Naive thymus-derived CD4-positive, alpha-beta T cell (primary cell): ENCODE measurements around the gene ZP2. TPM values are rescaled to one million over a fixed set of nuclear protein-coding genes. Genes with fewer than 3 reads are reported as not detected.

Source experiments
- ATAC-seq: fragments of 150-1000 bp; cut with Tn5 transposase; 2 replicates; pipeline ENCODE4 v1.10.0; 2021; ENCODE audit warnings: mild to moderate bottlenecking, moderate library complexity
- CTCF ChIA-PET: fragments of 350-600 bp; sonication (Branson Sonifier 250); formaldehyde crosslinking; loops from one replicate; lab custom pipeline; 2021; ENCODE audit warnings: antibody characterized with exemption; lab: Charles Lee
- POLR2A ChIA-PET: fragments of 350-600 bp; sonication (Branson Sonifier 250); formaldehyde crosslinking; loops from one replicate; lab custom pipeline; 2021; ENCODE audit warnings: antibody characterized with exemption, inconsistent platforms; lab: Charles Lee
- DNase-seq, 9 donors: peaks; one replicate each; pipeline versions ENCODE4 v3.0.0 to v3.0.0-alpha.2; 2020 to 2022; ENCODE audit warnings: mixed read lengths in 1 of 9
- H3K27ac ChIP-seq: one replicate; pipeline ENCODE4 v1.7.0; 2013; ENCODE audit warnings: mild to moderate bottlenecking, low read depth, low read length, moderate library complexity
- H3K27me3 ChIP-seq, 2 donors: one replicate each; pipeline ENCODE4 v1.7.0; 2013; ENCODE audit warnings: low read length in 2 of 2, mild to moderate bottlenecking in 2 of 2, moderate library complexity in 2 of 2; ENCODE audit not compliant: control insufficient read depth in 2 of 2, insufficient read depth in 2 of 2
- H3K36me3 ChIP-seq, 3 experiments: 1 replicate in 2 of 3; 2 replicates in 1 of 3; pipeline ENCODE4 v1.7.0; 2013; ENCODE audit warnings: low read length in 3 of 3, mild to moderate bottlenecking in 3 of 3, moderate library complexity in 1 of 3; ENCODE audit not compliant: insufficient read depth in 3 of 3, control insufficient read depth in 2 of 3
- H3K4me1 ChIP-seq, 2 donors: one replicate each; pipeline ENCODE4 v1.7.0; 2013; ENCODE audit warnings: low read length in 2 of 2, mild to moderate bottlenecking in 2 of 2, moderate library complexity in 1 of 2; ENCODE audit not compliant: control insufficient read depth in 2 of 2, insufficient read depth in 2 of 2
- H3K4me3 ChIP-seq: 2 replicates; pipeline ENCODE4 v1.7.0; 2013; ENCODE audit warnings: mild to moderate bottlenecking, low read length
- H3K9me3 ChIP-seq, 3 experiments: 1 replicate in 2 of 3; 2 replicates in 1 of 3; pipeline ENCODE4 v1.7.0; 2013; ENCODE audit warnings: low read length in 3 of 3; ENCODE audit not compliant: control insufficient read depth in 2 of 3
- H3K27ac Mint-ChIP-seq, 9 donors: one replicate each; pipeline ENCODE4 v1.8.0; 2020 to 2022; ENCODE audit warnings: mixed read lengths in 9 of 9, mild to moderate bottlenecking in 8 of 9, moderate library complexity in 5 of 9, inconsistent platforms in 2 of 9
- H3K27me3 Mint-ChIP-seq, 5 donors: one replicate each; pipeline ENCODE4 v1.8.0; 2021 to 2022; ENCODE audit warnings: mixed read lengths in 5 of 5, mild to moderate bottlenecking in 1 of 5
- H3K36me3 Mint-ChIP-seq, 5 donors: one replicate each; pipeline ENCODE4 v1.8.0; 2020 to 2022; ENCODE audit warnings: mixed read lengths in 5 of 5, mild to moderate bottlenecking in 3 of 5, inconsistent platforms in 1 of 5
- H3K4me1 Mint-ChIP-seq, 7 donors: one replicate each; pipeline ENCODE4 v1.8.0; 2020 to 2022; ENCODE audit warnings: mixed read lengths in 7 of 7, mild to moderate bottlenecking in 3 of 7, inconsistent platforms in 1 of 7
- H3K4me3 Mint-ChIP-seq, 10 donors: one replicate each; pipeline ENCODE4 v1.8.0; 2020 to 2022; ENCODE audit warnings: mild to moderate bottlenecking in 10 of 10, mixed read lengths in 10 of 10, moderate library complexity in 6 of 10, inconsistent platforms in 2 of 10
- H3K9me3 Mint-ChIP-seq, 11 donors: one replicate each; pipeline ENCODE4 v1.8.0; 2020 to 2022; ENCODE audit warnings: mixed read lengths in 11 of 11, mild to moderate bottlenecking in 4 of 11, inconsistent platforms in 1 of 11, moderate library complexity in 1 of 11
- intact Hi-C, 2 donors: fragments of 100-400 bp; cut with micrococcal nuclease; formaldehyde crosslinking; loops; one replicate each; pipeline ENCODE4 v1.15.1; 2023
- polyA plus RNA-seq, 2 donors: library from polyadenylated mRNA; unstranded; fragments of 300-500 nt; fragmentation: Illumina TruSeq; gene quantifications; one replicate each; pipeline ENCODE4 v1.2.3, GENCODE V29; 2021
- total RNA-seq, 6 experiments: library from RNA in 5 of 6; stranded (reverse) in 5 of 6; gene quantifications; 1 replicate in 5 of 6; 2 replicates in 1 of 6; pipeline ENCODE4 v1.2.3 and lab custom pipeline; 2021 to 2026

The ZP2 gene
- total and polyA plus RNA-seq, 7 experiments from 2014 or later, result not detected

DNA sequence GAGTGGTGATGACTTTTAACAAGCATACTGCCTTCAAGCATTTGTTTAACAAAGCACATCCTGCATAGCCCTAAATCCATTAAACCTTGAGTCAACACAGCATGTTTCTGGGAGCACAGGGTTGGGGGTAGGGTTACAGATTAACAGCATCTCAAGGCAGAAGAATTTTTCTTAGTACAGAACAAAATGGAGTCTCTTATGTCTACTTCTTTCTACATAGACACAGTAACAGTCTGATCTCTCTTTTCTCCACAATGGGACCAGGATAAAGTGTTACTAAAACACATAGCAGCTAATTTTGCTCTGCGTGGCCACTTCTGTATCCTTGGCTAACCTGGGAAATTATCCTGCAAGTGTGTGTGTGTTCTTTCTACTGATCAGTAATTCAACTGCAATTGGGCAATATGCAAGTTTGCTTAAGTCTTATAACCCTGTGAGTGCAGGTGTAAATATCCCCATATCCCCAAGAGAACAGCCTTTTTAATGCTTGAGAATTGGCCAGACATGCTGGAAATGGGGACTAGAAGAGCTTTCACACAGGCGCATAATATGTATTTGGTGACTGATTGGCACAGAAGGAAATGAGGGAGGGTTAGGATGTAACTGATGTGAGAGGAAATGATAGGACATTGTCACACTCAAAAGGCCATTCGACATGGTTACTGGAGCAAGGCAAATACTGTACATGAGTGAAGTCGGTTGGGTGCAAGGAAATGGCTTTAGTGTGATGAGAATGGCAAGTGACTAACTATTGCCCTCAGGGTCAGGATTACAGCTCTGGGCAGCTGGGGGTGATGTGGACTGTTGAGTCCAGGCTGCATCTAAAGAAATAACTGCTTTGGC lies 11.3 kb upstream of the ZP2 start:
- ATAC-seq, result no peak
- ChIA-PET POLR2A (no interaction called here), CTCF (no interaction called here)
- Histone ChIP-seq H3K4me1 (no peaks in the 10 kb centered on the region), H3K9me3 (no peaks in the 10 kb centered on the region), H3K27me3 (no peaks in the 10 kb centered on the region), H3K36me3 (no peaks in the 10 kb centered on the region), H3K4me3 (no peak overlapping the region), H3K27ac (no peak overlapping the region)
- H3K4me1 Mint-ChIP-seq, result peaks cover 0 to 5% (median 0%) of the 10 kb centered on the region in 7 donors
- no peaks in the 10 kb centered on the region for H3K9me3 Mint-ChIP-seq
- DNase-seq, result no peak
- H3K4me3 Mint-ChIP-seq, result no peak overlapping the region
- no peak overlapping the region for H3K27ac Mint-ChIP-seq
- intact Hi-C loops, result no loop called here
- no peaks in the 10 kb centered on the region for H3K36me3 Mint-ChIP-seq
- peaks cover 20 to 42% (median 31%) of the 10 kb centered on the region in 5 donors for H3K27me3 Mint-ChIP-seq

DNA sequence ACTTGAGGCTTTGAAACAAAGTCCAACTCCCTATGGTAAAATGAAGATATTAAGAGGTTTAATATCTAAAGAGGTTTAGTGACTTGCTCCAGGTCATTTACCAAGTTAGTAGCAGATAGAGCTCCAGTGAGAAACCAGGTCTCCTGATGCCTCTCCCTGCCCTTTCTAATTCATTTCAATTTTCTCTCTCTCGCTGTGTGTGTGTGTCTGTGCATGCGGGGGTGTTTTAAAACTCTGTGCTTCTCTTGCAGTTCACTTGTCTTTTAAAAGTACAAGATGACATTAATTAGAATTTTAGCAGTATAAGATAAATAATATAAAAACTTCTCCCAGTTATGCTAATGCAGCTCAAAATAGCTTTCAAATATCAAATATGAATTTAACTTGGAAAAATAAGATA lies 8.2 kb upstream of the ZP2 start:
- Histone ChIP-seq H3K27ac (no peak overlapping the region), H3K36me3 (no peaks in the 10 kb centered on the region), H3K27me3 (no peaks in the 10 kb centered on the region), H3K4me1 (no peaks in the 10 kb centered on the region), H3K4me3 (no peak overlapping the region), H3K9me3 (no peaks in the 10 kb centered on the region)
- CTCF ChIA-PET, result no interaction called here
- H3K27ac Mint-ChIP-seq, result no peak overlapping the region
- ATAC-seq (no peak), DNase-seq (no peak)
- no peak overlapping the region for H3K4me3 Mint-ChIP-seq
- H3K36me3 Mint-ChIP-seq, result no peaks in the 10 kb centered on the region
- POLR2A ChIA-PET, result no interaction called here
- H3K4me1 Mint-ChIP-seq, result peaks cover 0 to 1% (median 0%) of the 10 kb centered on the region in 7 donors
- peaks cover 26 to 32% (median 28%) of the 10 kb centered on the region in 5 donors for H3K27me3 Mint-ChIP-seq
- intact Hi-C loops, result no loop called here
- no peaks in the 10 kb centered on the region for H3K9me3 Mint-ChIP-seq

DNA sequence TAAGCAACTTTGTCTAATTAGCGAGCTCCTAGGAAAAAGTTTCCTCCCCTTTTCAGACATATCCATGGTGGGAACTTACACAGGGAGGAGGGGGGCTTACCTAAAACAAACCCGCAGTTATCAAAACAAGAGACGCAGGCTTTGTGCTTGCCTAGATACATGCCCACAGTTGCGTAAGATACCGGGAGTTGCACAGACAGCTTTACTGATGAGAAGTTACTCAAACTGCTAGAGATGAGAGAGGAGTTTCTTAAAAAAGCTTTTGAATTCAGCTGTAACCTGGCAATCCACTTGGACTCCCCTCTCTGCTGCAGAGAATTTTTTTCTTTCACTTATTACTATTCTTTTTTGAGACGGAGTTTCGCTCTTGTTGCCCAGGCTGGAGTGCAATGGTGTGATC lies 6.8 kb upstream of the ZP2 start:
- Mint-ChIP-seq H3K4me3 (no peak overlapping the region), H3K4me1 (no peaks in the 10 kb centered on the region), H3K9me3 (peaks cover 0 to 2% (median 0%) of the 10 kb centered on the region in 11 donors), H3K27ac (no peak overlapping the region), H3K27me3 (peaks cover 27 to 36% (median 28%) of the 10 kb centered on the region in 5 donors), H3K36me3 (no peaks in the 10 kb centered on the region)
- Histone ChIP-seq H3K27ac (no peak overlapping the region), H3K4me3 (no peak overlapping the region), H3K4me1 (no peaks in the 10 kb centered on the region), H3K9me3 (no peaks in the 10 kb centered on the region), H3K36me3 (no peaks in the 10 kb centered on the region), H3K27me3 (no peaks in the 10 kb centered on the region)
- ChIA-PET POLR2A (no interaction called here), CTCF (no interaction called here)
- no peak for DNase-seq
- ATAC-seq, result no peak
- intact Hi-C loops, result no loop called here

DNA sequence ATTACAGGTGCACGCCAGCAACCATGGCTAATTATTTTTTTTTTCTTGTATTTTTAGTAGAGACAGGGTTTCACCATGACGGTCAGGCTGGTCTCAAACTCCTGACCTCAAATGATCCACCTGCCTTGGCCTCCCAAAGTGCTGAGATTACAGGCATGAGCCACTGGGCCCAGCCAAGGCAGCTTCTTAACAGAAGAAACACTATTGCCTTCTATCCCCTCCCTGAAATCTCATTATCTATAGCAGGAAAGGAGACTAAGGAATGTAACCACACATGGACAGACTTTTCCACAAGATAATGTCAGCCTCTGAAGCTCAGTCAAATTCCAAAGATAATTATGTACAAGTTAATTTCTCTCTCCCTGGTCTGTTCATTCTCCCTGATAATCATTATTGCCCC lies 5.7 kb upstream of the ZP2 start:
- H3K27ac Mint-ChIP-seq, result no peak overlapping the region
- no peaks in the 10 kb centered on the region for H3K27me3 ChIP-seq
- DNase-seq (no peak), ATAC-seq (no peak)
- H3K27ac ChIP-seq, result no peak overlapping the region
- H3K4me1 Mint-ChIP-seq, result no peaks in the 10 kb centered on the region
- no peaks in the 10 kb centered on the region for H3K36me3 Mint-ChIP-seq
- ChIA-PET POLR2A (no interaction called here), CTCF (no interaction called here)
- H3K4me1 ChIP-seq, result no peaks in the 10 kb centered on the region
- H3K4me3 Mint-ChIP-seq, result no peak overlapping the region
- peaks cover 0 to 2% (median 0%) of the 10 kb centered on the region in 11 donors for H3K9me3 Mint-ChIP-seq
- H3K4me3 ChIP-seq, result no peak overlapping the region
- H3K27me3 Mint-ChIP-seq, result peaks cover 20 to 35% (median 24%) of the 10 kb centered on the region in 5 donors
- H3K36me3 ChIP-seq, result no peaks in the 10 kb centered on the region
- intact Hi-C loops, result no loop called here
- no peaks in the 10 kb centered on the region for H3K9me3 ChIP-seq

DNA sequence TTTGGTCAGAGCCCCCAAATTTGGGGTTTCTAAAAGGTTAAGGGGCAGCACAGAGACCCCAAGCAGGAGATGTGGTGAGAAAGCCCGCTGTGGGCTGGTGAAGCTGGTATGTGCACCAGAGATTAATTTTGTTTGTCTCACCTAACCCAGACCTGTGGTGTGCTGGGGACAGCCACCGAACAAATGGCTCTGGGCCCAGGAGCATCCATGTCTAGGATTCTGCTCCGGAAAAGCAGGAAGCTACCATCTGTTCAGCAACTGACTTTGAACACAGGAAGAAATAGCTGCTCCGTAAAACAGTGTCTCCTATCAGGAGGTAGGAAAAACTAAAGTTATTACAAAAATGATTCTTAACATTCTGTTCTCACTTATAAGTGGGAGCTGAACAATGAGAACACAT lies 2.7 kb upstream of the ZP2 start:
- CTCF ChIA-PET, result no interaction called here
- Histone ChIP-seq H3K4me3 (no peak overlapping the region), H3K27me3 (no peaks in the 10 kb centered on the region), H3K4me1 (no peaks in the 10 kb centered on the region), H3K9me3 (no peaks in the 10 kb centered on the region), H3K27ac (no peak overlapping the region), H3K36me3 (no peaks in the 10 kb centered on the region)
- no peak overlapping the region for H3K27ac Mint-ChIP-seq
- H3K27me3 Mint-ChIP-seq, result peaks cover 6 to 25% (median 19%) of the 10 kb centered on the region in 5 donors
- intact Hi-C loops, result no loop called here
- DNase-seq (no peak), ATAC-seq (no peak)
- no peaks in the 10 kb centered on the region for H3K4me1 Mint-ChIP-seq
- no peaks in the 10 kb centered on the region for H3K36me3 Mint-ChIP-seq
- peaks cover 0 to 2% (median 0%) of the 10 kb centered on the region in 11 donors for H3K9me3 Mint-ChIP-seq
- POLR2A ChIA-PET, result no interaction called here
- no peak overlapping the region for H3K4me3 Mint-ChIP-seq

DNA sequence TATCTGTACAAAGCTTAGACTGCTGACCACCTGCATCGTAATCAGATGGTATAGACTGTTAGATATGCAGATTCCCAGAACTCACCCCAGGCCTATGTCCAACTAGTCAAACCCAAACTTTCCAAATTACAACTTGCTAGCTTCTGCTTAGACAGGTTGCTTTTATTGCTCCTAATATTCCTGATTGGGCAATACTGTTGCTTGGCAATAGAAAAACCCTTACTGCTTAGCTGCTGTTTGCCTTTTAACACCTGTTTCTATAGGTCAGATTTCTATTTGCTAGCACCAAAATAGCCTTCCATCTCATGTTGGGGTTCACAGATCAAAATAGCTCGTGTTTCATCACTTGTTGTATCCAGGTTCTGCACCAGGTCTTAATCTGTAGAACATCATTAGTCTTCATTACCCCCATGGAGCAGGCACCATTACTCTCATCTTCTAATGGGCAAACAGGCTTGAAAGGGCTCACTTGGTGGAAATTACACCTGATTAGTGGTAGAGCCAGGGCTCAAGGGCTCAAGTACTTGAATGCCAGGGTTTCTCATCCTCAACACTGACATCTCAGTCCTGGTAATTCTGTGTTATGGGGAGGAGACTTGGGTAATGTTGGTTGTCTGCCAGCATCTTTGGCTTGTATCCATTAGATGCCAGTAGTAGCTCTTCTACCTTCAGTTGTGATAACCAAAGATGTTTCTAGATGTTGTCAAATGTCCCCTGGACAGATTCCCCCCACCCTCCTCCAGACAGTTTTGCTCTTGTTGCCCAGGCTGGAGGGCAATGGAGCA lies 2.7 kb downstream of the ZP2 start:
- Mint-ChIP-seq H3K9me3 (peaks cover 0 to 2% (median 0%) of the 10 kb centered on the region in 11 donors), H3K4me1 (no peaks in the 10 kb centered on the region), H3K27me3 (peaks cover 3 to 17% (median 11%) of the 10 kb centered on the region in 5 donors), H3K36me3 (no peaks in the 10 kb centered on the region), H3K4me3 (no peak overlapping the region), H3K27ac (no peak overlapping the region)
- DNase-seq (no peak), ATAC-seq (no peak)
- Histone ChIP-seq H3K4me1 (no peaks in the 10 kb centered on the region), H3K36me3 (no peaks in the 10 kb centered on the region), H3K27me3 (no peaks in the 10 kb centered on the region), H3K27ac (no peak overlapping the region), H3K4me3 (no peak overlapping the region), H3K9me3 (no peaks in the 10 kb centered on the region)
- intact Hi-C loops, result no loop called here
- ChIA-PET CTCF (interaction anchor here (0.6 kb wide), 1 partner anchor 869 kb away, joined by 3 read pairs; no protein-coding TSS in a partner anchor), POLR2A (no interaction called here)
